ENCODE results near the gene VKORC1L1.
"Not testable (repeated sequence)": the region's sequence is repeated elsewhere in the genome, so short reads cannot be mapped to it uniquely, and the experiment has no call there.

Gene VKORC1L1

GRCh38 chr7:65872776-65873581 lies at the start of gene VKORC1L1:
Gene VKORC1L1, plus strand, starts transcription at chr7:65873074. Its CDS starts 298 bp downstream, at chr7:65873372.
- DNase-seq, result peak; percentile 96

- no peak for DNase-seq
Measured at GRCh38 chr7:65827366-65827765, 45.5 kb upstream of the VKORC1L1 start.

GRCh38 chr7:65832281-65832680 lies 40.6 kb upstream of the VKORC1L1 start:
- no peak for DNase-seq

DNA sequence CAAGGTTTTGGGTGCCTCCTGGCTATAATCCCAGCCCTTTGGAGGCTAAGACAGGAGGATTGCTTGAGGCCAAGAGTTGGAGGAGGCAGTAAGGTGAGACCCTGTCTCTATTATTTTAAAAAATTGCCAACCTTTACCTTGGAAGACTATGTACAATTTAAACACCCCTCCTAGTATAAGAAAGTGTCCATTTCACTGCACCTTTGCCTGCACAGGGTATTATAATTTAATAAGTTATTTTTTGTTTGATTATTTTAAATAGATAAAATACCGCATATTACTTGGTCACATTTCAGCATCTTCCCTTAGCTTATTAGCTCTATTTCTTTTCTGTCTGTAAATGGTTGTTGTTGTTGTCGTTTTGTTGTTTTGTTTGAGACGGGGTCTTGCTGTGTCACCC lies 36.2 kb upstream of the VKORC1L1 start:
- not testable (repeated sequence) for DNase-seq

- DNase-seq, result not testable (repeated sequence)
Measured at GRCh38 chr7:65837541-65837956, 35.3 kb upstream of the VKORC1L1 start.

- DNase-seq, result no peak
Measured at GRCh38 chr7:65839846-65840245, 33.0 kb upstream of the VKORC1L1 start.

DNA sequence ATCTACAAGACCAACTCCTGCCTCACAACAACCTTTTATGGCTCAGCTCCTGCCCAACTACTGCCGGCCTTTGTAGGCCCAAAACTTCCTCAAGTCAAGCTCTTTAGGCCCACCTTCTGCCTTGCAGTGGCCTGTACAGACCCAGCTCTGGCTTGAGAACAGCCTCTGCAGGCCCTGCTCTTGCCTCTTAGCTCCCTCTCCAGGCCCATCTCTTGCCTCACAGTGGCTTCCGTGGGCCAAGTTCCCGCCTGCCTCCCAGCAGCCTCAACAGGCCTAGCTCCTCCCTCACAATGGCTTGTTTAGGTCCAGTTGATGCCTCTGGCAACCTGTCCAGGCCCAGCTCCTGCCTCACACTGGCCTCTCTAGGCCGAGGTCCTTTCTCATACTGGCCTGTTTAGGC lies 32.4 kb upstream of the VKORC1L1 start:
- DNase-seq, result no peak

- DNase-seq, result not testable (repeated sequence)
Measured at GRCh38 chr7:65843616-65844015, 29.3 kb upstream of the VKORC1L1 start.

GRCh38 chr7:65846008-65846570 lies 26.8 kb upstream of the VKORC1L1 start:
- DNase-seq, result no peak

- DNase-seq, result not testable (repeated sequence)
Measured at GRCh38 chr7:65853426-65853825, 19.4 kb upstream of the VKORC1L1 start.

GRCh38 chr7:65853892-65854291 lies 19.0 kb upstream of the VKORC1L1 start:
- not testable (repeated sequence) for DNase-seq

DNA sequence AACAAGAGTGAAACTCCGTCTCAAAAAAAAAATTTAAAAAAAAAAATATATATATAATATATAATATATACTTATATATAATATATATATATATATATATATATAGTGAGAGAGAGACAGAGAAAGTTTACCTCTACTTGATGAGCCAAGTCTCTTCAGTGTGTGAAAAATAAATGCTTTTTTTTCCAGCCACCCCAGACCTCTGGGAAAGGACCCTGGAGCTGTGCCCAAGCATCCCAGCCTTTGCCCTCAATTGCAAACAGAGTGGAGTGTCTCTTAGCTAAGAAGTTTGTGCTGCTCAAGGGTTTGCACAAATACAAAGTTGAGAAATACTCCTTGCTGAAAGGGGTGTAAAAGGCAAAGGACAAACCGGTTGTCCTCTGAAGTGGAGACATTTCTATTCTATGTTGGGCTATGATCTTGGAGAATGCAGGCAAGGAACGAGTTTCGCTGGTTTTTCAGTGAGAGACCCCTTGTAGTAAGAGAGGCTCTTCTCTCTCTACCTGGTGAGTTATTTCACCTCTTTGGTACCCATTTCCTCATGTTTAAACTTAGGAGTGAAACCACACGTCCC lies 15.5 kb upstream of the VKORC1L1 start:
- DNase-seq, result not testable (repeated sequence)

- not testable (repeated sequence) for DNase-seq
Measured at GRCh38 chr7:65858660-65859059, 14.2 kb upstream of the VKORC1L1 start.

DNA sequence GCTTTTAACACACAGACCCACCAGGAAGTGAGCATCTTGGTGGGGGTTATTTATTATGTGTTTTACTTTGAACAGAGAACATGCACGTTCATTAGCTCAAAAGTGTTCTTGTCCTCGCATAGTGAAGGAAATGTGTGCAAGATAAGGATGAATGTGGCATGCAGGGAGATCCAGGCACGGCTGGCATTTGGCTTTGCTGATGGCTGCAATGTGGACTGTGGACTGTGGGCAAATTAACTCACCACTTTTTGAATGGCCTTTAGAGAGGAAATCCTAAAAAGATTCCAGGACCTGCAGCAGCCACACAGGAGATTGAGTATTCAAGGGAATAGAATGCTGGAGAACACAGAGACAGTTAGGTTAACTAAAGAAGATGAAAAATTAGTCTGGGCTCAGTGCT lies 6.6 kb upstream of the VKORC1L1 start:
- not testable (repeated sequence) for DNase-seq

DNA sequence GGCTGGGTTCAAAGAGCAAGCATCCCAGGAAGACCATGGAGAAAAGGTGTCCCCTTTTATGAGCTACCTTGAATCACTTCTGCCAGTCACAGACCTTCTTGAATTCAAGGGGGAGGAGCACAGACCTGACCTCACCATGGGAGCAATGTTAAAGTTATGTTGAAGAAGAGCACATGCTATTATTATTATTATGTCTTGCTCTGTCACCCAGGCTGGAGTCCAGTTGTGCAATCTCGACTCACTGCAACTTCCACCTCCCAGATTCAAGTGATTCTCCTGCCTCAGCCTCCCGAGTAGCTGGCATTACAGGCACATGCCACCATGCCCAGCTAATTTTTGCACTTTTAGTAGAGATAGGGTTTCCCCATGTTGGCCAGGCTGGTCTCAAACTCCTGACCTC lies 5.2 kb upstream of the VKORC1L1 start:
- DNase-seq, result not testable (repeated sequence)

GRCh38 chr7:65869312-65869711 lies 3.6 kb upstream of the VKORC1L1 start:
- not testable (repeated sequence) for DNase-seq

DNA sequence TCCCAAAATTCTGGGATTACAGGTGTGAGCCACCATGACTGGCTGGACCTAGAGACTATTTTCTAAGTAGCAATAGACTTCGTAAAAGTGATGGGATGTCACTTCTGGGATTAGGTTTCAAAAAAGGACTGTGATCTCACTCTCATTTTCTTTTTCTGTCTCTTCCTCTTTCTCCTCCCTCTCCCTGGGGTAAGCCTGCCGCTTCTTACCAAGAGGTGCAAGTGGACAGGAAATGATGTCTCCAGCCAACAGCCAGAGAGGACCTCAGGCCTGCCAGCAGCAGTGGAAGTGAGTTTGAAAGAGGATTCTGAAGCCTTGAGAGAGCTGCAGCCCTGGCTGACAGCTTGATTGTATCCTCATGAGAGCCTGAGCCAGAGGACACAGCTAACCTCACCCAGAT lies 1.4 kb upstream of the VKORC1L1 start:
- DNase-seq, result peak; percentile 5

DNA sequence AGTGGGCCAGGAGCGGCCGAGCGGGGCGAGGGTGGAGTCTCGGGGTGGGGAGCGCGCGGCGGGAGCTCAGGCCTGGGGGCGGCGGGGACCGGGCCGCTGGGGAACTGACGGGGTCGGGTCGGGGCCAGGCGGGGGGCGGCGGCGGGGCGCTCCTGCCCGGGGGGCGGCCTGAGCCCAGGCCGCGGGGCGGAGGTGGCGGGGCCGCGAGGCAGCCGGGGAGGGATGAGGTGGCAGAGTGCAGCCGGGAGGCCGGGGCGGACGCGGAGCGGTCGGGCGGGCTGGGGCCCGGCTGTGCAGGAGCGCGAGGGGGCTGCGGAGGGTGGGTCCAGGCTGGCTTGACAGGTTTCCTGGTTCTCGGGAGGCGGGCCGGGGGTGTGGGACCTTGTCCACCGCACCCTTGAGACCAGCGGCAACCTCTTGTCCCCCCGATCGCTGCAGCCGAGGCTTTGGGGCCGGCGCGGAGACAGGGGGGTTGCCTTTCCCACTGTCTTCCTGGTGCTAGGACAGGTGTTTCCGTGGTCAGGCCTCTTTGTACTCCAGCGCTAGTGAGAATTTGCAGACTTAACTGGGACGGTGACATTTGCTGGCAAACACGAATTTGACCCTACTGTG lies 814 bp downstream of the VKORC1L1 start:
- not testable (repeated sequence) for DNase-seq

DNA sequence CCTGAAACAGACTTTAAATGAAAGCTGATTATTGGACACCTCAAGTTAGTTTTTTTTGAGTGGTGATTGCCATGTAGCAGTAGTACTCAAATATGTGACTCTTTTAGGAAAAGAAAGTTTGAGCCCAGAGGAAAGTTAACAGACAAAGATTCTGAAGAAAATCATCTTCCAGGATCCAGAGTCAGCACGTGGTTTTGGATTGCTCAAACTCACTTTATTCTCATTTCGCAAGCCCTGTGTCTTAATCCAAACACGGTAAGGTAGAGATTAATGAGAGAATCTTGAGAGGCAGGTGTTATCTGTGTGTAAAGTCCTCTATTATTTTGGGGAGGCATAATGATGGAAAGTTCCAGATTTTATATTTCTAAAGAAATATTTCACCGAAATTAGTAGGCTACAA lies 2.8 kb downstream of the VKORC1L1 start:
- not testable (repeated sequence) for DNase-seq

DNA sequence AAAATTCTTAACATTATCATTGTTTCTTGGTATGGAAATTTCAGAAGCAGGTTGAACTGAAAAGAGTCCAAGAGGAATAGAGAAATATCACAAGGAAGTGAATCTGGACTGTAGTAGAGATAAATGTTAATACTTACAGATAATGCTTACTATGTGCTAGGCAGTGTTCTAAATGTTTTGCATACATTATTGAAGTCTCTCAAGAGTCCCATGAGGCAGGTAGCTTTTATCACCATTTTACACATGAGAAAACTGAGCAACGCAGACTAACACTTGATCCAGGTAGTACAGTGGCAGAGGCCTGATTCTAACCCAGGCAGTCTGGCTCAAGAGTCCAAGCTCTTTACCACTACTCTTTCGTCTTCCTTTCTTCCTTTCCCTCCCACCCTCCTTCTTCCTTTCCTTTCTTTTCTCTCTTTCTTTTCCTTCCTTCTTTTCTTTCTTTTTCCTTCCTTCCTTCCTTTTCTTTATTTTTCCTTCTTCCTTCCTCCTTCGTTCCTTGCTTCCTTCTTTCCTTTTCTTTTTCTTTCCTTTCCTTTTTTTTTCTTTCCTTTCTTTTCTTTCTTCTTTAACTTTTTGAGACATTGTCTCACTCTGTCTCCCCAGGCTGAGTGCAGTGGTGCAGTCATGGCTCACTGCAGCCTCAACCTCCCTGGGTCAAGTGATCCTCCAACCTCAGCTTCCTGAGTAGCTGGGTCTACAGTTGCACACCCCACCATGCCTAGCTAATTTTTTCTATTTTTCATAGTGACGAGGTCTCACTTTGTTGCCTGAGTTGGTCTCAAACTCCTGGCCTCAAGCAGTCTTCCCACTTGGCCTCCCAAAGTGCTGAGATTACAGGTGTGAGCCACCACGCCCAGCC lies 6.6 kb downstream of the VKORC1L1 start:
- not testable (repeated sequence) for DNase-seq

GRCh38 chr7:65880242-65880641 lies 7.4 kb downstream of the VKORC1L1 start:
- DNase-seq, result not testable (repeated sequence)

GRCh38 chr7:65884983-65885382 lies 12.1 kb downstream of the VKORC1L1 start:
- not testable (repeated sequence) for DNase-seq

Data from CD4-positive, alpha-beta T cell treated with Interleukin-17A for 1 hour (primary cell).